Neural cell (in vitro differentiated cells): Measurements from ENCODE around the gene NEDD4L. TPM values are rescaled to one million over a fixed set of nuclear protein-coding genes. Genes with fewer than 3 reads are reported as not detected.

Experiments
- H2AFZ ChIP-seq: fragments of 200-600, 300-800 bp; sonication (generic), shearing (Covaris generic); 2 replicates; pipeline ENCODE4 v1.6.0; 2014; ENCODE audit warnings: low read depth, mild to moderate bottlenecking, antibody characterized with exemption, low read length, moderate library complexity
- H3F3A ChIP-seq: fragments of 200-600 bp; shearing (Covaris generic); 2 replicates; pipeline ENCODE4 v1.6.1; 2016; ENCODE audit warnings: mild to moderate bottlenecking, moderate library complexity, mixed read lengths, antibody characterized with exemption, low read length; ENCODE audit not compliant: insufficient read depth, poor library complexity, severe bottlenecking
- H3K27ac ChIP-seq: fragments of 200-600, 300-800 bp; sonication (generic), shearing (Covaris generic); 2 replicates; pipeline ENCODE4 v1.5.1; 2014; ENCODE audit warnings: mild to moderate bottlenecking, low read length, moderate library complexity
- H3K27me3 ChIP-seq: fragments of 300-800, 200-600 bp; sonication (generic), shearing (Covaris generic); 2 replicates; pipeline ENCODE4 v1.6.0; 2014; ENCODE audit warnings: mild to moderate bottlenecking, low read depth, low read length, moderate library complexity; ENCODE audit not compliant: insufficient read depth
- H3K36me3 ChIP-seq: fragments of 300-800, 200-600 bp; sonication (generic), shearing (Covaris generic); 2 replicates; pipeline ENCODE4 v1.5.1; 2014; ENCODE audit warnings: mild to moderate bottlenecking, antibody characterized with exemption, low read length, moderate library complexity; ENCODE audit not compliant: insufficient read depth
- H3K4me2 ChIP-seq: fragments of 300-800, 200-600 bp; sonication (generic), shearing (Covaris generic); 2 replicates; pipeline ENCODE4 v1.6.0; 2014; ENCODE audit warnings: mild to moderate bottlenecking, low read length
- H3K4me3 ChIP-seq: fragments of 300-800, 200-600 bp; sonication (generic), shearing (Covaris generic); 2 replicates; pipeline ENCODE4 v1.5.1; 2014; ENCODE audit warnings: mild to moderate bottlenecking, low read length, moderate library complexity
- H3K79me2 ChIP-seq: fragments of 200-600 bp; shearing (Covaris generic); replicated peaks from 2 replicates; pipeline ENCODE4 v1.6.0; 2014; ENCODE audit warnings: mild to moderate bottlenecking, low read length, moderate library complexity; ENCODE audit not compliant: insufficient read depth
- H3K9ac ChIP-seq: fragments of 300-800, 200-600 bp; sonication (generic), shearing (Covaris generic); 2 replicates; pipeline ENCODE4 v1.6.1; 2016; ENCODE audit warnings: mild to moderate bottlenecking, low read length, mixed read lengths
- H3K9me2 ChIP-seq: fragments of 200-600 bp; shearing (Covaris generic); 2 replicates; pipeline ENCODE4 v1.6.1; 2016; ENCODE audit warnings: mild to moderate bottlenecking, low read length, mixed read lengths; ENCODE audit not compliant: insufficient read depth
- H3K9me3 ChIP-seq: fragments of 200-600, 300-800 bp; sonication (generic), shearing (Covaris generic); 2 replicates; pipeline ENCODE4 v1.6.1; 2016; ENCODE audit warnings: mild to moderate bottlenecking, mixed run types, low read length, moderate library complexity, mixed read lengths
- H4K20me1 ChIP-seq: fragments of 200-600 bp; shearing (Covaris generic); 2 replicates; pipeline ENCODE4 v1.6.1; 2016; ENCODE audit warnings: mild to moderate bottlenecking, mixed run types; ENCODE audit not compliant: insufficient read depth
- EP300 ChIP-seq: fragments of 450-650 bp; conservative IDR thresholded peaks from 2 replicates; pipeline ENCODE4 v1.6.1; 2014; ENCODE audit warnings: antibody characterized with exemption, mild to moderate bottlenecking, moderate library complexity; ENCODE audit not compliant: poor library complexity, severe bottlenecking
- EZH2 ChIP-seq: fragments of 200-600, 300-800 bp; shearing (Covaris generic), sonication (generic); IDR thresholded peaks from 2 replicates; pipeline ENCODE4 v1.6.1; 2014; ENCODE audit warnings: antibody characterized with exemption, low read length, borderline replicate concordance, mild to moderate bottlenecking; ENCODE audit not compliant: insufficient read depth, poor library complexity, severe bottlenecking
- MXI1 ChIP-seq: fragments of 450-650 bp; conservative IDR thresholded peaks from 2 replicates; pipeline ENCODE4 v1.6.1; 2014; ENCODE audit warnings: antibody characterized with exemption, mild to moderate bottlenecking; ENCODE audit not compliant: poor library complexity, severe bottlenecking
- POLR2AphosphoS5 ChIP-seq: IDR thresholded peaks from 2 replicates; pipeline ENCODE4 v1.6.1; 2012
- RAD21 ChIP-seq: fragments of 450-650 bp; conservative IDR thresholded peaks from 2 replicates; pipeline ENCODE4 v1.6.1; 2014; ENCODE audit warnings: antibody characterized with exemption, mild to moderate bottlenecking, moderate library complexity
- SMC3 ChIP-seq: fragments of 450-650 bp; conservative IDR thresholded peaks from 2 replicates; pipeline ENCODE4 v1.6.1; 2014; ENCODE audit warnings: antibody characterized with exemption, mild to moderate bottlenecking, moderate library complexity; ENCODE audit not compliant: poor library complexity
- TAF1 ChIP-seq: IDR thresholded peaks from 2 replicates; pipeline ENCODE4 v1.6.1; 2012; ENCODE audit warnings: low read depth
- polyA plus RNA-seq: library from polyadenylated mRNA; depleted of rRNA; stranded (reverse); fragments of >200 nt; gene quantifications from 2 replicates; pipeline ENCODE4 v1.2.3, GENCODE V29; 2014
- TF ChIP-seq, protein P1 (sequence below): fragments of 450-650 bp; IDR thresholded peaks from 2 replicates; pipeline ENCODE4 v1.5.1; 2014; ENCODE audit warnings: antibody characterized with exemption, mild to moderate bottlenecking, moderate library complexity; ENCODE audit not compliant: poor library complexity, severe bottlenecking
- TF ChIP-seq, protein P2 (sequence below): IDR thresholded peaks from 2 replicates; pipeline ENCODE4 v1.6.1; 2012; ENCODE audit warnings: borderline replicate concordance

Gene NEDD4L
- polyA plus RNA-seq, 1 donor from 2014 or later, result 97.9 TPM

DNA sequence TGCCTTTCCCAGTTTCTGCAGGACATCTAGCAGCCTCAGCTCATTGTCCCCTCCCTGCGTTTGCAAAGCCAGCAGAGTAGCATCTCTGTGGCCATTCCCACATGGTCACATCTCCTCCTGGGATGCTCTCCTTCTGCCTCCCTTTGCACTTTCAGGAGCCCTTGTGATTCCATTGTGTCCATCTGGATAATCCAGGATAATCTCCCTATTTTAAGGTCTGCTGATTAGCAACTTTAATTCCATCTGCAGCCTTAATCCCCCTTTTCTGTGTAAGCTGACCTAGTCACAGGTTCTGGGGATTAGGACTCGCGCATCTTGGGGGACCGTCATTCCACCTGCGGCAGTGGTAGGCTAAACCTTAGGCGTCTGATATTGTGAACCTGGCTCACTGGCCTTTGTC is 70.7 kb downstream of the NEDD4L start:
- Histone ChIP-seq H3K79me2 (peaks cover 81% of the 10 kb centered on the region), H3K9me2 (no peaks in the 10 kb centered on the region), H3K36me3 (no peaks in the 10 kb centered on the region), H4K20me1 (peaks cover 20% of the 10 kb centered on the region), H3K9me3 (no peaks in the 10 kb centered on the region), H3K4me2 (no peak overlapping the region), H2AFZ (no peak overlapping the region), H3K27me3 (no peaks in the 10 kb centered on the region), H3K27ac (no peak overlapping the region), H3K9ac (no peak overlapping the region), H3F3A (no peaks in the 10 kb centered on the region), H3K4me3 (no peak overlapping the region)
- TF ChIP-seq POLR2AphosphoS5 (no peak), RAD21 (no peak), TAF1 (no peak), MXI1 (no peak), EZH2 (no peak), EP300 (no peak), SMC3 (no peak)
- TF ChIP-seq, protein P1, sequence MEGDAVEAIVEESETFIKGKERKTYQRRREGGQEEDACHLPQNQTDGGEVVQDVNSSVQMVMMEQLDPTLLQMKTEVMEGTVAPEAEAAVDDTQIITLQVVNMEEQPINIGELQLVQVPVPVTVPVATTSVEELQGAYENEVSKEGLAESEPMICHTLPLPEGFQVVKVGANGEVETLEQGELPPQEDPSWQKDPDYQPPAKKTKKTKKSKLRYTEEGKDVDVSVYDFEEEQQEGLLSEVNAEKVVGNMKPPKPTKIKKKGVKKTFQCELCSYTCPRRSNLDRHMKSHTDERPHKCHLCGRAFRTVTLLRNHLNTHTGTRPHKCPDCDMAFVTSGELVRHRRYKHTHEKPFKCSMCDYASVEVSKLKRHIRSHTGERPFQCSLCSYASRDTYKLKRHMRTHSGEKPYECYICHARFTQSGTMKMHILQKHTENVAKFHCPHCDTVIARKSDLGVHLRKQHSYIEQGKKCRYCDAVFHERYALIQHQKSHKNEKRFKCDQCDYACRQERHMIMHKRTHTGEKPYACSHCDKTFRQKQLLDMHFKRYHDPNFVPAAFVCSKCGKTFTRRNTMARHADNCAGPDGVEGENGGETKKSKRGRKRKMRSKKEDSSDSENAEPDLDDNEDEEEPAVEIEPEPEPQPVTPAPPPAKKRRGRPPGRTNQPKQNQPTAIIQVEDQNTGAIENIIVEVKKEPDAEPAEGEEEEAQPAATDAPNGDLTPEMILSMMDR, result no peak
- TF ChIP-seq, protein P2, sequence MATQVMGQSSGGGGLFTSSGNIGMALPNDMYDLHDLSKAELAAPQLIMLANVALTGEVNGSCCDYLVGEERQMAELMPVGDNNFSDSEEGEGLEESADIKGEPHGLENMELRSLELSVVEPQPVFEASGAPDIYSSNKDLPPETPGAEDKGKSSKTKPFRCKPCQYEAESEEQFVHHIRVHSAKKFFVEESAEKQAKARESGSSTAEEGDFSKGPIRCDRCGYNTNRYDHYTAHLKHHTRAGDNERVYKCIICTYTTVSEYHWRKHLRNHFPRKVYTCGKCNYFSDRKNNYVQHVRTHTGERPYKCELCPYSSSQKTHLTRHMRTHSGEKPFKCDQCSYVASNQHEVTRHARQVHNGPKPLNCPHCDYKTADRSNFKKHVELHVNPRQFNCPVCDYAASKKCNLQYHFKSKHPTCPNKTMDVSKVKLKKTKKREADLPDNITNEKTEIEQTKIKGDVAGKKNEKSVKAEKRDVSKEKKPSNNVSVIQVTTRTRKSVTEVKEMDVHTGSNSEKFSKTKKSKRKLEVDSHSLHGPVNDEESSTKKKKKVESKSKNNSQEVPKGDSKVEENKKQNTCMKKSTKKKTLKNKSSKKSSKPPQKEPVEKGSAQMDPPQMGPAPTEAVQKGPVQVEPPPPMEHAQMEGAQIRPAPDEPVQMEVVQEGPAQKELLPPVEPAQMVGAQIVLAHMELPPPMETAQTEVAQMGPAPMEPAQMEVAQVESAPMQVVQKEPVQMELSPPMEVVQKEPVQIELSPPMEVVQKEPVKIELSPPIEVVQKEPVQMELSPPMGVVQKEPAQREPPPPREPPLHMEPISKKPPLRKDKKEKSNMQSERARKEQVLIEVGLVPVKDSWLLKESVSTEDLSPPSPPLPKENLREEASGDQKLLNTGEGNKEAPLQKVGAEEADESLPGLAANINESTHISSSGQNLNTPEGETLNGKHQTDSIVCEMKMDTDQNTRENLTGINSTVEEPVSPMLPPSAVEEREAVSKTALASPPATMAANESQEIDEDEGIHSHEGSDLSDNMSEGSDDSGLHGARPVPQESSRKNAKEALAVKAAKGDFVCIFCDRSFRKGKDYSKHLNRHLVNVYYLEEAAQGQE, result no peak

DNA sequence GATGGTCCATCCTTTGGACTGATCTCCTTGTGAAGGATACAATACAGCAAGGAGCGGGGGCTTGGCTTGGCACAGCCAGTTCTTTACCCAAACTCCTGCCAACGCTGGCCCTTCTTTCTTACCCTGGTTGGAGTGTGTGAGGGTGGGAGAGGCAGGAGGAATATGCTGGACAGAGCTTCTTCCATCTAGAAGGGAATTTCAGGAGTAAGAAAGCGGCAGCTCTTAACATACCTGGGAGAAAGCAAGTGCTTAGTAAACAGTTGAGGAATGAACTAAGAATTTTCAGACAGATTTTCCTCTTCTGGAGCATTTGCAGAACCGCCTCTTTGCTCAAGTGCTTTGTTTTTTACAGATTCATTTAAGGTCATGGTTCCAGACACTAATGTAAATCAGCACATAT is 72.8 kb downstream of the NEDD4L start:
- no peak for TF ChIP-seq EP300
- Histone ChIP-seq H3K9ac (no peak overlapping the region), H3K27ac (no peak overlapping the region), H3K9me3 (no peaks in the 10 kb centered on the region), H3K36me3 (no peaks in the 10 kb centered on the region), H2AFZ (no peak overlapping the region), H4K20me1 (peaks cover 20% of the 10 kb centered on the region), H3K4me3 (no peak overlapping the region), H3F3A (no peaks in the 10 kb centered on the region), H3K9me2 (no peaks in the 10 kb centered on the region), H3K79me2 (peaks cover 84% of the 10 kb centered on the region), H3K27me3 (no peaks in the 10 kb centered on the region), H3K4me2 (no peak overlapping the region)

DNA sequence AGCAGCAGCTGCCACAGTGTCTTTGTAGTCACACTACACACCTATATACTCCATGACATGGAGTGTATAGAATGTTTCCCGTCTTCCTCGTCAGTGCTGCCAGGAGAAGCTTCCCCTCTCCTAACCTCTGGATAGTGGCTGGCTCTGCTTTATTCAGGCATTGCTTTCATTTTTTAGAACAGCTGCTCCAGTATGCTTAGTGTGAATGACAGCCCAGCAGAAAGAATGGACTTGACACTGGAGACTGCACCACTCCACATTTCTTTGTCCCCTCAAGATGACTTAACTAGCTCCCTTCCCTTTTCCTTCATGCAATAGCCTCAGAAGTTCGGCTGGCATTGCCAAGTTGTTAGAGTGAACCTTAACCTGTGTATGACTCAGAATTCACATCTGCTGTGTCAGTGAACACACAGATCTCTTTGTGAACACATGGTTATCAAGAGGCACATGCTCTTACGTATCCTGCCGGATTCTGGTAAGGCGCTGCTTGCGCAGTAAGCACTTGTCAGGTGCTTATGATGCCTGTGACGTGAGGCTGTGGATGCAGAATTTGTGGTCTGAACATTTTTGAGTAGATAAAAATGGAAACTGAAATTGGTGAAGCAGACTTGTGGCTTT is 73.9 kb downstream of the NEDD4L start:
- Histone ChIP-seq H3K9ac (no peak overlapping the region), H2AFZ (no peak overlapping the region), H3K27me3 (no peaks in the 10 kb centered on the region), H3F3A (no peaks in the 10 kb centered on the region), H3K79me2 (peaks cover 84% of the 10 kb centered on the region), H3K4me3 (no peak overlapping the region), H3K27ac (peak overlapping the region; percentile 20), H3K9me2 (no peaks in the 10 kb centered on the region), H3K4me2 (no peak overlapping the region), H3K36me3 (no peaks in the 10 kb centered on the region), H3K9me3 (no peaks in the 10 kb centered on the region), H4K20me1 (peaks cover 20% of the 10 kb centered on the region)
- peak; percentile 59 for TF ChIP-seq MXI1
- TF ChIP-seq SMC3, result no peak
